GM19023 (cell line): ENCODE results near the gene RFPL3.
"Not testable (repeated sequence)": the region's sequence is repeated elsewhere in the genome, so short reads cannot be mapped to it uniquely, and the experiment has no call there.

ENCODE experiments used
- ATAC-seq: cut with Tn5 transposase; IDR thresholded peaks from one replicate; pipeline ENCODE4 v1.9.1; 2021; ENCODE audit warnings: mild to moderate bottlenecking, moderate library complexity; ENCODE audit not compliant: unreplicated experiment

Gene RFPL3

DNA sequence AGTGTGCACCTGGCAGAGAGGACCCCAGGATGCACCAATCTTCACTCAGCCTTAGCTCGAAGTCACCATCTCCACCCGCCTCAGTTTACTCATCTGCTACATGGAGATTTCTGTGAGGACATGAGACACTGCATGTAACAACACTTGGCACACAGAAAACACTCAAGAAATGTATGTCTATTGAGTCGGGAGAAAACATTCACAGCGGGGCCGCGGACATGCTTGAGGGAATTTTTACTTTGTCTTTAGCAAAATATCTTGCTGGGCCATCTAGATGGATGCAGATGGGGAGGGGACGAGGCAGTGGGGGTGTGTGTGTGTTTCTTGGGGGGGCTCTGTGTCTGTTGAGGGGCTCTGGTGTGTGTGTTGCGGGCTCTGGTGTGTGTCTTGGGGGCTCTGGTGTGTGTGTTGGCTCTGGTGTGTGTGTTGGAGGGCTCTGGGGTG, 28.4 kb upstream of the RFPL3 start:
- no peak for ATAC-seq

DNA sequence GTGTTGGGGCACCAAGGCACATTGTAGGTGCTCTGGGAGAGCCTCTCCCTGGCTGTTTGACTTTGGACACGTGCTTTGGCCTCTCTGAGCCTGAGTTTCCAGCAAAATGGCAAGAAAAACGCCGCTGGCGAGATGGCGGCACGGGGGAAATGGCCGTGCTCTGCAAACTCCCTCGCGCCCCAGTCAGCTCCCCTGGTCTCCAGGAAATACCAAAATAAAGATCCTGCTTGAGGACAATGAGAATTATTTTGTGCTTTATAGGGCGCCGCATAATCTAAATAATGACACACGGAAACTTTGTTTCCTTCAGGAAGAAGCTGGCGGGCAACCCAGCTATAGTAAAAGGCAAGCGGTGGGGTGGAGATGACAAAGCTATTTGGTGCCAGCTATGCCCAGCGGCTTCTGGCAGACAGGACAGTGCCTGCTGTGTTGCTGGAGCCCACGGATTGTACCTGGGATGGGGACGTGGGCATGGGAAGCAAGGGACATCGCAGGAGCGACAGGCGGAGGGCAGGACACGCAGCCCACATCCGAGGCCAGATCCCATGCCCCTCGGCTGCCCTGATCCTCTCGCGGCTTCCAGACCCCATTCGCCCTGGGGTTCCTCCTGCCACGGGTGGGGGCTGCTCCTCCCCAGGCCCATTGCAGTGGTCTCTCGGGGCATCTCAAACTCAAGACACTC, 26.3 kb upstream of the RFPL3 start:
- ATAC-seq, result no peak

DNA sequence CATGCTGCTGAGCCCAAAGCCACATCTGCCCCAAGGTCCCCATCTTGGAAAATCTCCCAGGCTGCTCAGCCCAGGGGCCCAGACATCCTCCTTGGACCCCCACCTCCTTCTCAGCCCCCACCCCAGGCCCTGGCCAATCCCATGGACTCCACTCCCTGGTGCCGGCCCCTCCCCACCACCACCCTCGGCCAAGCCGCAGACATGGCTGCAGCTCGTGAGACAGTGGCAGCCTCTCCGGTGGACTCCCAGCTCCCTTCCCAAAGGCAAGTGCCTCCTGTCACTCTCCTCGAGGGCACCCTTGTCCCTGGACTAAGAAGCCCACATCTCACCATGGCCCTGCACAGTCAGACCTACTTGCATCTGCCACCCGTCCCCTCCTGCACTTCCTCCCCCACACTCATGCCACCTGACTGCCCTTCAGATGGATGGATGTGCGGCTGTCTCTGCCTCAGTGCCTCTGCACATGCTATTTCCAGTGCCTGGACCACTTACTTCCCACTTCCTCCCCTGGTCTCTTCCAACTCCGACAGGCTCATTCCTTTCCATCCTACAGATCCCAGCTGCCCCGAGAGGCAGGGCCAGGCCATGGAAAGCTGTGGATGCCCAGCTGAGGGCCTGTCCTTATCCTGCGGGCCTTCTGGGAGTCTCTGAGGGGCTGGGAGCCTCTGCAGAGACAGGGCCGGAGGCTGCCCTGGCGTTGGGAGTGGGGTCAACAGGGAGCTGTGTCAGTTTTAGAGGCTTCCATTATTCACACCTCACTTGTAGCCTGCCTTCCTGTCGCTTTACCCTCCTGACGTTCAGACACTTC, 25.5 kb upstream of the RFPL3 start:
- no peak for ATAC-seq

DNA sequence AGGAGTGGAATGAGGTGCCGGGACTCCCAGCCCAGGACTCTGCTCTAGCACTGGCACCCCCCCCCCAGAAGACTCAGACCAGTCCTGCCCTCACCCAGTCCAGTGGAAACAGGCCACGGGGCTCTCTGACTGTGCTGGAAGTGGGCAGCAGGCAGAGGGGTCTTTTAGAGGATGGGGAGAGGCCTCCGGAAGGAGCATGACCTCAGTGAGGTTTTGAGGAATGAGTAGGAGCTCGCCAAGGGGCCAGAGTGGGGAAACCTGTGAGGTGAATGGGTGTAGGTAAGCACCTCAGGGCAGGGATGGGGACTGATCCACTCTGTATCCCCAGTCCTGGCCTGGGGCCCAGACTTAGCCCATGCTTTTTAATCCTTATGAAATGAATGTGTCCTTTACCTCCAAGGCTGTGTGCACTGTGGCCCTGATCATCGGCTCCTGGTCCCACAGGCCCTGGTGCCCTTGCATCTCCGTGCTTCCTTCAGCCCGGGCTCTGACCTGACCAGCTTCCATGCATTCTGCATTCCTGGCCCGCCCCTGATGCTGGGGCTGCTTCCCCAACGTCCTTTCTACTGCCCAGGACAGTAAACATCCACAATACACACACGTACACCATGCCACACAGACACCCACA, 24.4 kb upstream of the RFPL3 start:
- ATAC-seq, result no peak

DNA sequence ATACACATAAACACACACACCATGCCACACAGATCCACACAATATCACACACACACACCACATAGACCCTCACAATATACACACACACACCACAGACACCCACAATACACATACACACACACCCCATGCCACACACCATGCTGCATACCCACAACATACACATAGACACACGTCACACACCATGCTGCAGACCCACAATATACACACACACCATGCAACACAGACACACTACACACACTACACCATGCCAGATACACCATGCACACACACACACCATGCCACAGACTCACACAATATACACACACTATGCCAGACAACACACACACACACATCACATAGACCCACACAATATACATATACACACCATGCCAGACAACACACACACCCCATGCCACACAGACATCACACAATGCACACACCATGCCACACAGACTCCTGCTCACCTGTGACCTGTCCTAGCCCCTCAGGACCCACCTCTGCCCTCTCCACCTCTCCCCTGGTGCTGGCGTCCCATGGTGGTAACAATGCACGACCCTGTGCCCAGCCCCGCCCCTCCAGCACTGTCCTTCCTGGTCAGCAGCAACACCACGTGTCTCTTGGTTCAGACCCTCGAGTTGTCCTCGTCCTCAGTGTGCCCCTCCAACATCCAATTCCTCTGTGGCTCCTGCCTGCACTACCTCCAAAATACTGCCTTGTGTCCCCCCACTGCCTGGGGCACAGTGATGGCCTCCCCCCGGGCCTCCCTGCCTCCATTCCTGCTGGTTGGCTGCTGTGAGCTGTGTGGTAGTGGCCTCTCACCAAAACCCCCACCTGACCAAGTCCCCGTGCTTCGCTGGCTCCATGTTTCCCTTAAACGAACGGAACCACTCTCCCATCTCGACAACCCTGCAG, 23.7 kb upstream of the RFPL3 start:
- no peak for ATAC-seq

DNA sequence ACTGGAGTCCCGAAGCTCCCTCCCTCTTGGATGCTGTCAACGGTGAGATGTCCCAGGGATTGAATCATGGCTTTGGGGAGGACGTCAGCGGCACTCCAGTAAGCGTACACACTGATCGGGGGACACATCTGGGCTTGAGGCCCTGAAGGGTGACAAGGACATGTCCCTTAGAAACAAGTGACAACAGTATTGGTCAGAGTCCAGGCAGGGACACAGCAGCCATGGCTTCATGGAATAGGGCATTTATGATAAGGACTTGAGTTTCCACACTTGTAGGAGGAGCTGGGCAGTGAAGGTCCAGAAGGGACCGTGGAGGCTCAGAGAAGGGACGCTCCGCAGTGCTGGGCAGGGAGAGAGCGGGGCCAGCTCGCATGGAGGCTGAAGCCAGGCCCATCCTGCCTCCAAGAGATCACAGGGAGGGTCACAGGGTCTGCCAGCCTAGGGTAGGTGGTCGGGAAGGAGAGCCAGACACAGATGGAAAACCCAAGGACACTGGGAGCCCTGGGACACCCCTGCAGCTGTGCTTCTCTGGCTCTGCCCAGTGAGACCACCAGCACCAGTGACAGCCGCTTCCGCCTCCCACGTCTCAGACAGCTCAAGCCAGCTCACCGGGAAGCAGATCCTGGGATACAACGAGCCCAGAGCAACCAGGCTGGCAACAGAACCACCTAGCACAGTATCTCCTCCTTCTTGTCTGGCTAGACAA, 22.9 kb upstream of the RFPL3 start:
- ATAC-seq, result no peak

DNA sequence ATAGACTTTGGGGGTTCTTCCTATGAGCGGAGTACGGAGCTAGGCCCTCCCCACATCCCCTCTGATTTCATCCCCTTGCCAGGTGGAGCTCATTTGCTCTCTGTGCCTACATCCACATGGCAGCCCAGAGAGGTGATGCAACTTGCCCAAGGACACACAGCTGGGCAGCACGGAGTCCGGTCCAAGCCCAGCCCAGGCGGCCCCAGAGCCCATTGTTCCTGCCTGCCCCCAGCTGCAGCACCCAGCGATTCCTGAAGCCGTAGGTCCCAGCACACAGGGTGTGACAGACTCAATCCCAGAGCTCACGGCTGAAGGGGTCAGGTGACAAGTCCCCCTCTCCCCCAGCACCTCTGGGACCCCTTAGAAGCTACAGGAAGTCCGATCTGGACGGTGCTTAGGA, 22.2 kb upstream of the RFPL3 start:
- ATAC-seq, result no peak

DNA sequence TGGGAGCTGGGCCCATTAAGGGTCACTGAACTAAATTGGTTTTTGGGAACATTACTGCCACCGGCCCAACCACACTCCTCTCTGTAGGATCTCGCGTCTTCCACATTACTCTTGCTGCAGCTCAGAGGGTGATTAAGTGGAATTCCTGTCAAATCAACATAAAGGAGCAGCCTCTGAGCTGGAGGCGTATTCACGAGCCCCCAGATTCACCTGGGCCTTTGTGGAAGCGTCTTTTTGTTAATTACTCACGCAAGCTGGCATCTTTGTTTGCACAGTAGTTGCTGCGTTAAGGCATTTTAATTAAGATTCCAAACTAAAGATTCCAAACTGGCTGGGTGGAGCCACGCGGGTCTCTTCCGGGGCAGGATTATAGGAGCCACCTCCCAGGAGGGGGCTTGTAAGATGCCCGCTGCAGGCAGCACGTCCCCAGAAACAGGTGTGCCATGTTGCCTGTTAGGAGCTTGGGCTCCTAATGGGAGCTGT, 21.5 kb upstream of the RFPL3 start:
- no peak for ATAC-seq

DNA sequence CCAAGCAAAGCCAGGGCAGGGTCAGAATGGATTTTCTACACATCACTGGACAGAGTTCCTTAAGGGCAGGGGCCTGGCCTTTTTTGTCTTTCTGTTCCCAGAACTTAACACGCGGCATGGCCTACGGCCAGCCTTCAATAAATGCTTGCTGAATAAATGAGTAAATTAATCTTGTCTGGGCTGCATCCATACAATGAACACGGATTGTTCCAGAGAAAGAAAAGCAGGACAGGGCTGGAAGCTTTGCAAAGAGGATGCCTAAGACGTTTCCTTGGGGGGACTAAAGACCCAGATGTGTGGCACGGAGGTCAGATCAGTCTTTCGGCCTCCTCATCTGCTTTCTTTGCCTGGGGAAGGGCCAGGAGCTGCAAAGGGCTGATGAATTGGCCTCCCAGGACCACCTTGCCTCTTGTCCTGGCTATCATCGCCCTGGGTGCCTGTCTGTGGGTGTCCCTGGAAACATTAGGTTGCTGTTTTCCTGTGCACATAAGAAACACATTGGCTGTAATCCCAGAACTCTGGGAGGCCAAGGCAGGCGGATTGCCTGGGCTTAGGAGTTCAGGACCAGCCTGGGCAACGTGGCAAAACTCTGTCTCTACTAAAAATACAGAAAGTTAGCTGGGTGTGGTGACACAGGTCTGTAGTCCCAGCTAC, 20.8 kb upstream of the RFPL3 start:
- ATAC-seq, result no peak

DNA sequence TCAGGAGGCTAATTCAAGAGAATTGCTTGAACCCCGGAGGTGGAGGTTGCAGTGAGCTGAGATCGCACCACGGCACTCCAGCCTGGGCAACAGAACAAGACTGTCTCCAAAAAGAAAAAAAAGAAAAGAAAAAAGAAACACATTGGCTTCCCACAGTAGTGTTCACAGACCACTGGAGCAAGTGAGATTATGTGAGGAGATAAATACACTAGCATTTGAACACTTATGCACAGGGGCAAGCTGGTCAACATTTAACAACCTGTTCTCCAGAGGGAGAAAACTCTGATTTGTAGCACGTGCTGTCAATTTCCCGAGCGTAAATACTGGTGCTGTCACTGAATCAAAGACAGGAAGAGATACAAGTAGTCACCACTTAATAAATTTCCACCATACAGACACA, 20.2 kb upstream of the RFPL3 start:
- not testable (repeated sequence) for ATAC-seq

DNA sequence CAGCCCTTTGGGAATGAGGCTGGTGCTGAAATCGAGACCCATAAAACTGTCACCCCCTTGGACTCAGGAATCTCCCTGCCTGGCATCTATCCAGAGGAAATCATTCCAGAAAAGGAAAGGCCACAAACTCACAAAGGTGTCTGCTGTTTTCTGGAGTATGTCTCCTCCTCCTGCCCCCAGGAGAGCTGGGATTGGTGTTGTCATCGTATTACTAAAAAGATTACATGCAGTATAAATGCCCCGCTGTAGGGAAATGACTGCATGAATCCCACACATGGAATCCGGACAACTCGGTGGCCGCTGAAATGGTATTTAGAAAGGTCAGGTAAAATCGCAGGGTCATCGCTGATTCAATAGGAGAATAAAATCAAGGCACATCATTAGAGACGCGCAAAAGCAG, 18.9 kb upstream of the RFPL3 start:
- ATAC-seq, result no peak

DNA sequence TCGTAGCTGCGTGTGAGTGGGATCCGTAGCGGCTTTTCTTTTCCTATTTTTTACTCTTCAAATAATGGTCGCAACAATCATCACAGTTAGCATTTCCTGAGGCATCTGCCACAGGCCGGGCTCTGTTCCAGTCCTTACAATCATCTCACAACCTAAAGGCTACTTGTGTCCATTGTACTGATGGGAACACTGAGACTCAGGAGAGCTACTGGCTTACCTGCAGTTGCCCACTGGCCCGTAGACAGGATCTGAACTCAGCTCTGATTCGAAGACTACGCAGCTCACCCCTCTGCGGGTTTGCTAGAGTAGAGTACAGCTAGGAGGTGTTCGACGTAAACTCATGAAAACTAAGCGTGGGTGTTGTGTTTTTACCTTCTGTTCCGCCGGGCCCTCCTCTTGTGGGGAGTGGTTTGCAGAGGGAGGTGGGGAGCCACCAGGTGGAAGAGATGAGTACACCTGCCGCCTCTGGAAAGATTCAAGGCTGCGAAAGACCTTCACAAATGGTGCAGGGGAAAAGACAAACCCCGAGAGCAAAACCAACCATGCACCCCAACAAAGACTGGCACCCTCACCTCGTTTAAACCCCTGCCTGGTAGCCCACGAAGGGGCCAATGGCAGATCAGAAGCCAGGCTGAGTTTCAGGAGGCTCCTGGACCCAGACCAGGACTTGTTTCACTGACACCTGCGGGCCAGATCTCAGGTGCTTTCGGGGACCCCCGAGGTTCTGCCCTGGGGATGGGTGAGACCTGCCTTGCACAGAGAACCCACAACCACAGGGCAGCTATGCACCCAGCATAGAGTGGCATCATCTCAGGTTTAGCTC, 18.3 kb upstream of the RFPL3 start:
- ATAC-seq, result no peak

DNA sequence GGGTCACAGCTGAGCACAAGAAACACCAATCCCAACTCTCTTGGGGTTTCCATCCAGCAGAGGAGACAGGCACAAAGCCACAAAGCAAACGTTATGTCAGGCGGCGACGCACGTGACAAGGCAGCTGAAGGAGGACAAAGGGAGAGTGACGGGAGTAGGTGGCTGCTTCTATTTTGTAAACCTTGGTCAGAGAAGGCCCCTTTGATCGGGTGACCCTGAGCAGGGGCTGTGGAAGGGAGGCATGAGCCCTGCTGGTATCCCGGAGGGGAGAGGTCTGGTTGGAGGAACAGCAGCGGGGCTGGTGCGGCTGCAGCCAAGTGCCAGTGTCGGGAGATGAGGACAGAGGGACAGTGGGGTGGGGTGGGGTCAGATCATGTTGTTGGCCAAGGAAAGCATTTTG, 17.3 kb upstream of the RFPL3 start:
- ATAC-seq, result no peak

DNA sequence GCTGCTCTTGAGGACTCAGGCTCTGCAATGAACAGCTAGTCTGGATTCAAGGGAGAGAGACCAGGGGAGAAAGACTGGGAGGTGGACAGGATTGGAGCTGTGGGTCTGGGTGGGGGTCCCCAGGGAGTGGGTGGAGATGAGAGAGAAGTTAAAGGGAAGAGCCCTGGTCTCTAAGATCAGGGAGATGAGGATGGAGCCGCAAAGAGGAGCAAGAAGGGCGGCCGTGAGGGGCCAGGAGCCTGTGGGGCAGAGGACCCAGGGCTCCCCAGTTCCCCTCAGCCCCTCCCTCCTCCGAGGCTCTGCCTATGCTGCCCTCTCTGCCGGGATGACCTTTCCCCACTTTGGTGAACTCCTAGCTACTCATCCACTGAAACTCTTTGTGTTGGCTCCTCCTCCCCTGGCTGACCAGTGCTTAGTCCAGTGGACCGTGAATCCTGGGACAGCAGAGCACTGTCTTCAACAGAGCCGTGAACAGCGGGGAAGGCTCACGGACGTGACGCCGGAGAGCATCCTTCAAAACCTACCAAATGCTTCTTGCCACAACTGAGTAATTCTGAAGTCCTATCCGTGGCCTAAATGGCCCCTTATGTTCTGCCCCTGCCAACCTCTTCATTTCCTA, 16.4 kb upstream of the RFPL3 start:
- no peak for ATAC-seq

DNA sequence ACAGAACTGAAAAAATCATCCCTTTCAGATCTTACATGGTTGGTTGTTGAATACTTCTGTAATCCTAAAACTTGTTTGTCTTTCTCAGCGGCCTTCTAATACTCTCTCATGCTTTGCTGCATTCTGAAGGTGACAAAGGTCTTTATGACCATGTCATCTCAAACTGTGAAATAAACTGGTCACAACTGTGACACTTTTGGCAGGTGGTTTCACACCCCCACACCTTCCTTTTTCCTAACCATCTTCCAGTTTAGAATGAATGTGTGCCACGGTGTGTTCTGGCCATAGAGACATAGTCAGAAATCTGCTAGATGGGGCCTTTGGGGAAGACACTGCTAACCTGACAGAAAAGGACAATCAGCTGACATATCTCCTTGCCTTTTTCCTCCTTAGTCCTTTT, 14.7 kb upstream of the RFPL3 start:
- no peak for ATAC-seq

DNA sequence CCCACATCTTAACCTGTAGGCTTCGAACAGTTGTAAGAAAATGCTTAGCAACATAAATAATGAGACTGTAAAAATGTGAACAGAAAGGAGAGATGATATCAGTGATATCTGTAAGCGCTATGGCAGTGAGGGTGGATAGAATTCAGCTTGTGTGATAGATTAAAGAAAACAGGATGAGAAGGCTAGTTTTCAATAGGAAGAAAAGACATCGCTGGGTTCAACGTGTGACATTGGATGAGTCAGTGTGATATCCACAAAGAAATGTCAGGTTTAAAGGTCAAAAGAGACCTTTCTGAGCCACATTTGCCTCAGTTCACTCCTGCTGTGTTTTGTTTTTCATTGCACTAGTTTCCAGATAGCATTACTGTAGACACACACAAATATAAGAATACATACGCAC, 13.7 kb upstream of the RFPL3 start:
- ATAC-seq, result no peak

DNA sequence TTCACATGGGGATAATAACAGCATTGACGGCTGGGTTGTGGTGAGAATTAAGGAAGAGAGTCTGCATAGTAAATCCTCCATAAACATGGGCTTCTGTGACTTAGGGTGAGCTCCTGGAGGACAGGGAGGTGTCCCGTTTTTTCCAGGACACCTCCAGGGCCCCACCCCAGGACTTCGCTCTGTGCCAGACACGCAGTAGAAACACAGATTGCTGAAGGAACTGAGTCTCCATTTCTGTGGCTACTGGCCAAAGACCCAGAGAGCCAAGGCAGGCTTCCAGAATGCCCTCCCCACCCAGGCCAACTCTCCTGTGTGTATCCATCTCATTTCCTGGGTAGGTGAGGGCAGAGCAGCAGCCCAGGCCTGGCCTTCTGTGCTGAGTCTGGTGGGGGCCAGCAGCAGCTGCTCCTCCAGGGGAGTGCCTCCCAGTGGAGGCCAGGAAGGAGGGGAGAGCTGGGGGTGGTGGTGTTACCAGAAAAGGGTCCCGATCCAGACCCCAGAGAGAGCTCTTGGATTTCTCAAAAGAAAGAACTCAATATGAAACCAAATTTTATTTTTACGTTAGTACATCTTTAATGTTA, 9.5 kb upstream of the RFPL3 start:
- ATAC-seq, result no peak

DNA sequence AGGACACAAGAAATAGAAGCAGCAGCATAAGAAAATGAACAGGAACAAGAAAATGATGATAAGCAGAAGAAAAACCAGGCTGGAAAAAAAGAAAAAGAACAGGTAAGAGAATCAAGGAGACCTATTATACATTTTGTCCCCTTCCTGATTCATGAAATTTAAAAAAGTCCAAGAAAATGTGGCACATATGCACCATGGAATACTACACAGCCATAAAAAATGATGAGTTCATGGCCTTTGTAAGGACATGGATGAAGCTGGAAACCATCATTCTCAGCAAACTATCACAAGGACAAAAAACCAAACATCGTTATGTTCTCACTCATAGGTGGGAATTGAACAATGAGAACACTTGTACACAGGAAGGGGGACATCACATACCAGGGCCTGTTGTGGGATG, 5.8 kb upstream of the RFPL3 start:
- not testable (repeated sequence) for ATAC-seq
